ENCODE data around the gene TOMM5.

The TOMM5 gene

DNA sequence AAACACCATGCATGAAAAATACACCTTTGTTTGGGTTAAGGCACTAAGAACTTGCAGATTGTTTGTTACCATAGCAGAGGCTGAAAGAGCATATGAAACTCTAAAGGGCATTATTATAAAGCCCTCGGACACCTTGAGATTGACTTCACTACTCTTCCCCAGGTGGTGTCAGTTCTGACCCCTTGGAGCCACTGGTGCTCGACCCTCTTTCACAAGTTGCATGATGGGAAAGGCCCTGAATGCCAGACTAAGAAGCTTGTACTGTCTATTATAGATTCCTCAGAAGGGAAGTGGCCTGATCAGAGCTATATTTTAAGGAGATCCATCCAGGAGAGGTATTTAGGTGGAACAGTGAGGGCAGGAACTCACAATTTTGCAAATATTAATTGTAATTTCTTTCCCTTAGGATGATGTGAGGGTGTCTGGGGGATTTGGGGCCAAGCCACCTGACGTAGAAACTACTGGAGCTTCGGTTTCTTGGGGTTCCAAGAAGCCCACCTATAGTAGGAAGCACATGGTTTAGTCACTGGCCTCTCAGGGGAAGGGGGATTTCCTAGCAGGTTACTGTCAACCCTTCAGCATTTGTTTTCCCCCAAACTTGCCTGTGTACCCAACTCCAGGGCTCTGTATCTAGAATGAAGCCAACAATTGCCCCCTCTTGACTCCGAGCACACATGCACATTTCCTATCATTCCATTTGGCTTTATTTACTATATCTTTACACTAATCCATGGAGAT is 32.4 kb downstream of the TOMM5 start:
- DNase-seq, result no peak

DNA sequence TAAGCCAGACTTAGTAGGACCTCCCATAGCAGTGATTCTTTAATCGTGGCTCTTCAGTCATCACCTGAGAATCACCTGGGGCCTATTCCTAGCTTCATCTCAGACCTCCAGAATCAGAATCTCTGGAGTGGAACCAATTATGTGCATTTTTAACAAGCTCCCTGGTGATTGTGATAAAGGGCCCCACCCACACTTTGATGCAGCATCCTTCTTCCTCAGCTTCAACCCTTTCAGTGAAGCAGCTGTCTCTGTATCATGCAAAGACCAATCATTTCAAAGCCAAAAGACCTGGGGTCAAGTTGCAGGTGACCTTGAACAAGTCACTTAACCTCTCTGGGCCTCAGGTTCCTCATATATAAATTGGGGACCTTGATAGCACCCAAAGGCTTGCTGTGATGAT is 33.3 kb downstream of the TOMM5 start:
- DNase-seq, result no peak

DNA sequence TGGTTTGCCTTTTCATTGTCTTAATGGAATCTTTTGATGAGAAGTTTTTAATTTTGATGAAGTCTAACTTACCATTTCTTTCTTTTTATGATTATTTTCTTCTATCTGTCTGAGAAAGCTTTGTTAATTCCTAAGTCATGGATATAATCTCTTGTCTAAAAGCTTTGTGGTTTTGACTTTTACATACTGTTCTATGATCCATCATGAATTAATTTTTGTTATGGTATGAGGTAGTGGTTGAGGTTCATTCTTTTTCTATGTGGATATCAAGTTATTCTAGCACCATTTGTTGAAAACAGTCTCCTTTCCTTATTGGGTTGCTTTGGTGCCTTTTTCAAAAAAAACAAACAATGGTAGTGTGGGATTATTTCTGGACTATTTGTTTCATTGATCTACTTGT is 36.6 kb downstream of the TOMM5 start:
- no peak for DNase-seq

DNA sequence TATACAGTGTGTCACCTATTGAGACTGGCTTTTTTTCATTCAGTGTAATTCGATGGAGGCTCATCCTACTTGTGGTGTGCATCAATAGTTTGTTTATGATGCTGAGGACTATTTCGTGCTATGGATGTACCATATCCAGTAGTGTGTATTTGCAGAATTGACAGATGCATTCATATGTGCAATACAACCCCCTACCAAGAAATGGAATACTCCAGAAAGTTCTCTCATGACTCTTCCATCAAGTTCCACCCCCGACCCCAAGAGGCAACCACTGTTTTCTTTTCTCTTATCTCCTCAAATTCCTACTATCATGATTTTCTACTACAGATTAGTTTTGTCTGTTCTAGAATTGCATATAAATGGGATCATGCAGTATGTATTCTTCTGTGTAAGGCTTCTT is 38.1 kb downstream of the TOMM5 start:
- no peak for DNase-seq

GRCh38 chr9:37551888-37552287 is 40.5 kb downstream of the TOMM5 start:
- no peak for DNase-seq

DNA sequence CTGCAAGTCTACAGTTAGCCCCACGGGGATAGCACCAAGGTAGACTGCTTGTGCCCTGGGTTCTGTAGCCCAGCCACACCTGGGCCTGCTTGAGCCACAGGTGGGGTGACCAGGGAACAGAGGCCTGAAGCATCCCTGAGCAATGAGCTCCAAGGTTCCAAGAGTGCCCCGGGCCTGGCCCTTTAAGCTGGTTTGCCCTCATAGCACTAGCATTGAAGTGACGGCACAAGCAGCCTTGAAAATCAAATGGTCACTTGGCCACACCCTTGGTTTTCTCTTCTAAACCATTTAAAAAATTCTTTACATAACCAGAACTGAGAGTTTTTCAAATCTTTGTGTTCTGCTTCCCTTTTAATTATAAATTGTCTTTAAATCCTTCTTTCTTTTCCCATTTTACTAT is 40.9 kb downstream of the TOMM5 start:
- DNase-seq, result no peak

DNA sequence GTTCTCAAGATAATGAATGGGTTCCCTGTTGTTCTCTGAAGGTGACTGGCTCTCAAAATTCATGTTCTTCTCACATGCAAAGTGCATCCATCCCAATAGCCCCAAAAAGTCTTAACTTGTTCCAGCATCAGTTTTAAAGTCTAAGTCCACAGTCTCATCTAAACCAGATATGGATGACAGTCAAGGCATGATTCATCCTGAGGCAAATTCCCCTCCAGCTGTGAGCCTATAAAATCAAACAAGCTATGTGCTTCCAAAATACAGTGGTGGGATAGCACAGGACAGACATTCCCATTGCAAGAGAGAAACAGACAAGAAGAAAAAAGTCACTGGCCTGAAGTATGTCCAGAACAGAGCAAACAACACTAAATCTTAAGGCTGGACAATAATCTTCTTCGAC is 41.6 kb downstream of the TOMM5 start:
- no peak for DNase-seq

GRCh38 chr9:37549527-37549926 is 42.9 kb downstream of the TOMM5 start:
- DNase-seq, result no peak

GRCh38 chr9:37547328-37547878 is 45.0 kb downstream of the TOMM5 start:
- DNase-seq, result no peak

DNA sequence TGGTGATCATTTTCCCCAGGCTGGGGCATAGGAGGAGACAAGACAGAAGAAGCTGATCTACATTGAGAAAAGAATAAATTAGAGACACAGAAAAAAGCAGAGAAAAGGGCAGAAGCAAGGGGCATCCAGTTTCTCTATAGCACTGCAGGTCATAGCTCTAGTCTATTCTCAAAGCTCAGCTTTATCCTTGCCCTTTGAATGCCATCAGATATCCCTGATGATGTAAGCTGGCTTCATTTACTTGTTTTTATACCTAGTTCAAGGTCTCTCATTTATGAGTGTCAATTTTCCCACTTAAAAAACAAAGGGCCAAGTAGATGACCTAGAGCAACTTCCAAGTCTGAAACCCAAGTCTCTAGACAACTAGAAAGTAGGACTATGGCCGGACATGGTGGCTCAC is 48.9 kb downstream of the TOMM5 start:
- no peak for DNase-seq

DNA sequence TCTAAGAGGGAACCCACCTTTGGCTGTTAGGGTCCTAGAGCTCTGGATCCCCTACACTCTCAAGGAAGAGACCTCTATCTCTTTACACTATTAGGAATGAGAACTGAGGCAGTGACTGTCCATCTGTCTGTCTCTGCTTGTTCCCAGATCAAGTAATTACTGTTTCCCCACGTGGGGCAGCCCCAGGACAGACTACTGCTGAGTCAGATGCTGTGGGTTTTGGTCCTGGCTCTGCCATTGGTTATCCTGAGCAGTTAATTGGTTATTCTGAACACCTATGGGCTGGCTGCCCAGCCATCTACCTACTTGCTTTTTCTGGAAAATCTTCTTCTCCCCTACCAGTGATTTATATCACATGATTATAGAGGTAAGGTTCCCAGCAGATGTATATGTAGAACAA is 49.5 kb downstream of the TOMM5 start:
- DNase-seq, result no peak

DNA sequence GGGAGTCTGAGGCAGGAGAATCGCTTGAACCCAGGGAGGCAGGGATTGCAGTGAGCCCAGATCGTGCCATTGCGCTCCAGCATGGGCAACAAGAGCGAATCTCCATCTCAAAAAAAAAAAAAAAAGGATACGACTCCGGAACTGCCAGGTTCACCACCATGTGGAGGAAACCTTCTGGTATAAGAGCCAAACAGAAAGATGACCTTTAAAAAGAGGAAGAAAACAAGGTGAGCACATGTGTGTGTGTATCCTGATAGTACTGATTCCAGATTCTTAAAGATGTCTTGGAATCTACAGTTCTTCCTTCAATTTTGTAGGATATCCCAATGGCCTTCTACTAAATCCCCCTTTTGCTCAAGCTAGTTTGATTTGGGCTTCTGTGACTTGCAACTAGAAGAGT is 49.9 kb downstream of the TOMM5 start:
- no peak for DNase-seq

- DNase-seq, result no peak
Observed at GRCh38 chr9:37541465-37541864, 50.9 kb downstream of the TOMM5 start.

DNA sequence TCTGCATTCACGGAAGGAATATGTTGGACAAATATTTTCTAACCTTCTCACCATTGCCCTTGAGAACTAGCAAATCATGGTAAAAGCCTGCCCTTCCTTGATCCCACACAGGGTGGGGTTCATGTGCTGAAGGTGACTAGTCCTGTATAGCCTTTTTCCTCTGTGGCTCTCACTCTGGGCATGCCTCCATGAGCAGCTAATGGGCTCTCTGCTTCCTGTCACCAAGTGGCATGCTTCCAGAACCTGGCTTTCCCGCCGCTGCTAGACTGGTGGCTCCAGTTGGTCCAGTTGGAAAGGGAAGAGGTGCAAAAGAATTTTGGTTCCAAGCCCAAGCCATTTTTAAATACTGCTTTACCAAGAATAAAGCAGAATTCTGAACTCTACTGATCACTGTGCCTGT is 51.8 kb downstream of the TOMM5 start:
- no peak for DNase-seq

DNA sequence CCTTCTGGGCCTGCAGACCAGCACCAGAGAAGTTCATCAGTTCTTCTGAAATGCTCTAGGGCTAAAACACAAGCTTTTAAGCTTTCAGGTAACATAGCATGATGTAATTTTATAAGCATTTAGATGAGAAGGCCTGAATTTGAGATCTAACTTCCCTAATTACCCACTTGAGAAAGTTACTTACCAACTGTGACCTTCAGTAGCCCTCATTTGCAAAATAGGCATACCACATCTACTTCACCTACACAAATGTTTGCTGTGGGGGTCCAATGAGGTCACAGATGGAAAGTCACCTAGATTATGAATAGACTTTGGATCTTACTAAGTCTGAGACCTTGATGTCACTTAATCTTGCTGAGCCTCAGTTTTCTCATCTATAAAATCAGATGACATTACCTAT is 52.8 kb downstream of the TOMM5 start:
- DNase-seq, result no peak
